ENCODE measurements around the gene CAMK1D. TPM values are rescaled to one million over a fixed set of nuclear protein-coding genes. Genes with fewer than 3 reads are reported as not detected.

CAMK1D gene
- total RNA-seq, 1 donor from 2014 or later: 6.5 TPM

DNA sequence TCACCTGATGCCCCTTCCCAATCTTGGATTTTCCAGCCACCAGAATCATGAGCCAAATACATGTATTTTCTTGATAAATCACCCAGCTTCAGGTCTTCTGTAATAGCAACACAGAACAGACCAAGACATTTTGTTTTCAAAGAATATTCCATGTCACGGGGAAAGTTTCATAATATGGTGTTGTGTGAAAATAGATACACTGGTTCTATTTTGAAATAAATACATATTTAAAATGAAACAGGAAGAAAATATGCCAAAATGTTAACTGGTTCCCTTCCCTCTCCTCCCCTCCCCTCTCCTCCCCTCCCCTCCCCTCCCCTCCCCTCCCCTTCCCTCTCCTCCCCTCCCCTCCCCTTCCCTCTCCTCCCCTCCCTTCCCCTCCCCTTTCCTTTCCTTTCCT, 30.3 kb upstream of the CAMK1D start:
- H3K36me3 Mint-ChIP-seq (ENCODE audit: low read depth): no peaks in the 10 kb centered on the region
- H3K4me1 Mint-ChIP-seq: peaks cover 13% of the 10 kb centered on the region
- no peak for DNase-seq (ENCODE audit: low read depth, low spot score)
- H3K4me3 Mint-ChIP-seq: no peak overlapping the region
- no peak overlapping the region for H3K27ac Mint-ChIP-seq (ENCODE audit: unreplicated experiment)
- TF ChIP-seq, protein P1, sequence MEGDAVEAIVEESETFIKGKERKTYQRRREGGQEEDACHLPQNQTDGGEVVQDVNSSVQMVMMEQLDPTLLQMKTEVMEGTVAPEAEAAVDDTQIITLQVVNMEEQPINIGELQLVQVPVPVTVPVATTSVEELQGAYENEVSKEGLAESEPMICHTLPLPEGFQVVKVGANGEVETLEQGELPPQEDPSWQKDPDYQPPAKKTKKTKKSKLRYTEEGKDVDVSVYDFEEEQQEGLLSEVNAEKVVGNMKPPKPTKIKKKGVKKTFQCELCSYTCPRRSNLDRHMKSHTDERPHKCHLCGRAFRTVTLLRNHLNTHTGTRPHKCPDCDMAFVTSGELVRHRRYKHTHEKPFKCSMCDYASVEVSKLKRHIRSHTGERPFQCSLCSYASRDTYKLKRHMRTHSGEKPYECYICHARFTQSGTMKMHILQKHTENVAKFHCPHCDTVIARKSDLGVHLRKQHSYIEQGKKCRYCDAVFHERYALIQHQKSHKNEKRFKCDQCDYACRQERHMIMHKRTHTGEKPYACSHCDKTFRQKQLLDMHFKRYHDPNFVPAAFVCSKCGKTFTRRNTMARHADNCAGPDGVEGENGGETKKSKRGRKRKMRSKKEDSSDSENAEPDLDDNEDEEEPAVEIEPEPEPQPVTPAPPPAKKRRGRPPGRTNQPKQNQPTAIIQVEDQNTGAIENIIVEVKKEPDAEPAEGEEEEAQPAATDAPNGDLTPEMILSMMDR (conservative IDR thresholded peaks at IDR 0.05): no peak
- H3K27me3 Mint-ChIP-seq (ENCODE audit: low read depth): no peaks in the 10 kb centered on the region
- no peaks in the 10 kb centered on the region for H3K9me3 Mint-ChIP-seq

DNA sequence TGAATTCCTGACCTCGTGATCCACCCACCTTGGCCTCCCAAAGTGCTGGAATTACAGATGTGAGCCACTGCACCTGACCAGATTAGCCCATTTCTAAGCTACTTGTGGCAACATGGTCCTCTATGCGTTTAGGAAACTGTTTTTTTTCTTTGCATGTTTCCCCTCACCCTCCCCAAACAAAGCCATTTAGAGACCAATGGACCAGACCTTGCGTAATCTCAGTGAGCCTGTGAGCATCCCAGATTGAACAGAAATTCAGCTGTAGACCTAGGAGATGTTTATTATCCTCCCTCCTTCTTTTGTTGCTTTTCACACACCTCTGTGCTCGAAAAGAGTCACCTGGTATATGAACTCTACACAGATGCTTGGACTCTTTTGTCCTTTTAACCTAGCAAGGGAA, 28.5 kb upstream of the CAMK1D start:
- TF ChIP-seq, protein P1 (conservative IDR thresholded peaks at IDR 0.05): no peak
- no peak overlapping the region for H3K4me3 Mint-ChIP-seq
- H3K4me1 Mint-ChIP-seq: peaks cover 13% of the 10 kb centered on the region
- no peaks in the 10 kb centered on the region for H3K36me3 Mint-ChIP-seq (ENCODE audit: low read depth)
- H3K9me3 Mint-ChIP-seq: no peaks in the 10 kb centered on the region
- H3K27me3 Mint-ChIP-seq (ENCODE audit: low read depth): no peaks in the 10 kb centered on the region
- no peak overlapping the region for H3K27ac Mint-ChIP-seq (ENCODE audit: unreplicated experiment)
- no peak for DNase-seq (ENCODE audit: low read depth, low spot score)

DNA sequence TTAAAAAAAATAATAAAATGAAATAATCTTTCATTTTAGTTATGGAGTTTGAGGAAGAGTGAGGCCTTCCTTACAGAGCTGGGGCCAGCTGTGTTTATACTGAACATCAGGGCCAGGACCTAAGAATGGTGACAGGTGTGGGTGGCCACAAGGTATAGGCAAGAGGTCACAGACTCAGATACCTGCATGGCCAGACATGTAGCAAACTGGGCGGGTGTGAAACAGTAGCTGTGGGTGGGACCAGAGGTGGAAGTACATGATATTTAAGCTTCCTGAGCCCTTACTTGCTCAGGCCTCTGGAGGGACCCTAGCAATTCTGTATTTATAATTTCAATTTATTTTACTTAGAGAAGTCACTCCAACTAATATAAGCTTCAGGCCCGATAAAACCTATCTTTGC, 27.7 kb upstream of the CAMK1D start:
- H3K9me3 Mint-ChIP-seq: no peaks in the 10 kb centered on the region
- H3K36me3 Mint-ChIP-seq (ENCODE audit: low read depth): no peaks in the 10 kb centered on the region
- no peaks in the 10 kb centered on the region for H3K27me3 Mint-ChIP-seq (ENCODE audit: low read depth)
- DNase-seq (ENCODE audit: low read depth, low spot score): no peak
- peaks cover 18% of the 10 kb centered on the region for H3K4me1 Mint-ChIP-seq
- no peak overlapping the region for H3K4me3 Mint-ChIP-seq
- no peak overlapping the region for H3K27ac Mint-ChIP-seq (ENCODE audit: unreplicated experiment)
- TF ChIP-seq, protein P1 (conservative IDR thresholded peaks at IDR 0.05): no peak

DNA sequence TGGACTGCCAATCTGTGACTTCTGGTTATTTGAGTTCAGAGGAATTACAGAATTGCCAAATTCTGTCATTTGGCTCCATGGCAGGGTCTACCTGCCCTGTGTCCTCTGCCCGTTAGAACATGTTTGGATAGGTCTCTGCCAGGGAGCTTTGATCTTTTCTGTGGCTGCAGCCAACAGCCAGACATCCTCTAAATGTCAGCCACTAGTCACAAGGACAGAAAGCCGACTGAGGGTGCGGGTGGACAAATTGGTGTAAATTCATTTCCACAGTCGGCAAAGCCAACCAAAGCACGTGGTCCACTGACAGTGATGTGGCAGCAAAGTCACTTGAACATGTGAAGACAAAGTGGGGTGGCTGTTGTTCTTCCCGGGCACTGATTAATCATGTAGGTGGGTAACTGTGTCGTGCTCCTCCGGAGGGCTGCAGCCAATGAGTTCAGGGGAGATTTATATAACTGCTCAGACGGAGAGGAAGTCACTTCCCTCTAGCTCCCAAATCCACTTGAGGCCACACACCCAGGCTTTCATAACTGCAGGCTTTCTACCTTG, 26.7 kb upstream of the CAMK1D start:
- Mint-ChIP-seq H3K27ac (ENCODE audit: unreplicated experiment) (no peak overlapping the region), H3K27me3 (ENCODE audit: low read depth) (no peaks in the 10 kb centered on the region), H3K9me3 (no peaks in the 10 kb centered on the region), H3K4me1 (peaks cover 18% of the 10 kb centered on the region), H3K4me3 (no peak overlapping the region), H3K36me3 (ENCODE audit: low read depth) (no peaks in the 10 kb centered on the region)
- no peak for DNase-seq (ENCODE audit: low read depth, low spot score)
- TF ChIP-seq, protein P1 (conservative IDR thresholded peaks at IDR 0.05): no peak

DNA sequence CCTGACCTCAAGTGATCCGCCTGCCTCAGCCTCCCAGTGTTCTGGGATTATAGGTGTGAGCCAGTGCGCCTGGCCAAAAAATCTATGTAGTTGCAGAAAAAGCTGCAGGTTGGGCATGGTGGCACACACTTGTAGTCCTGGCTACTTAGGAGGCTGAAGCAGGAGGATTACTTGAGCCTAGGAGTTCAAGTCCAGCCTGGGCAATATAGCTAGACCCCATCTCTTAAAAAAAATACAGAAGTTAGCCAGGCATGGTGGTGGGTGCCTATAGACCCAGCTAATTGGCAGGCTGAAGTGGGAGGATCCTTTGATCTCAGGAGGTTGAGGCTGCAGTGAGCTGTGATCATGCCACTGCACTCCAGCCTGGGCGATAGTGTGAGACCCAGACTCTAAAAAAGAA, 24.8 kb upstream of the CAMK1D start:
- Mint-ChIP-seq H3K9me3 (no peaks in the 10 kb centered on the region), H3K4me1 (peaks cover 18% of the 10 kb centered on the region), H3K4me3 (no peak overlapping the region), H3K27me3 (ENCODE audit: low read depth) (no peaks in the 10 kb centered on the region), H3K27ac (ENCODE audit: unreplicated experiment) (no peak overlapping the region), H3K36me3 (ENCODE audit: low read depth) (no peaks in the 10 kb centered on the region)
- DNase-seq (ENCODE audit: low read depth, low spot score): no peak
- TF ChIP-seq, protein P1 (conservative IDR thresholded peaks at IDR 0.05): no peak

All from neural crest cell (in vitro differentiated cells).